Upper lobe of left lung (tissue), 4 donors: ENCODE data around the gene RASSF3.

ENCODE experiments used
- EP300 ChIP-seq, 4 donors: sonication (generic); formaldehyde crosslinking; IDR thresholded peaks; one replicate each; pipeline ENCODE4 v1.5.1; 2017; ENCODE audit warnings: antibody characterized with exemption in 4 of 4, control low read depth in 2 of 4
- TF ChIP-seq, protein P1 (sequence below), 6 experiments: fragments of 450-650 bp in 4 of 6; fragments of 200-600 bp in 2 of 6; sonication (generic) in 2 of 6; IDR thresholded peaks; one replicate each; pipeline ENCODE4 v1.5.1; 2016 to 2019; ENCODE audit warnings: antibody characterized with exemption in 6 of 6

DNA sequence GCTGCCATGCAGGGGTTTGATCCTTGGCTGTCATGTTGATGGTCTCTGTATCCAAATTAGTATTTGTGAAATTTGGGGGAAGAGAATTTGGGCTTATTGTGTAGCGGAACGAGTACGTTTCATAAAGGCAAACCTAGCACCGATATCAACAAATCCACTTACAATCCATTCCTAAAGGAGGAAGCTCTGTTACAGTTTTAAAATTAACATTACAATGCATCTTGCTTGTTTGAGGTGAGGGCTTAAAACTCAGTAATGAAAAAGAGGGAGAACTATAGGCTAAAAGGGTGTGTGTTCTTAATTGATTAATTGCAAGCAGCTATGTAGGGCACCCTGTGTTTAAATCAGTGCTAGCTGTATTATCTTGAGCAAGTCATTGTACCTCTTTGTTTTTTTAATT, 13.7 kb downstream of the RASSF3 start:
- TF ChIP-seq, protein P1, sequence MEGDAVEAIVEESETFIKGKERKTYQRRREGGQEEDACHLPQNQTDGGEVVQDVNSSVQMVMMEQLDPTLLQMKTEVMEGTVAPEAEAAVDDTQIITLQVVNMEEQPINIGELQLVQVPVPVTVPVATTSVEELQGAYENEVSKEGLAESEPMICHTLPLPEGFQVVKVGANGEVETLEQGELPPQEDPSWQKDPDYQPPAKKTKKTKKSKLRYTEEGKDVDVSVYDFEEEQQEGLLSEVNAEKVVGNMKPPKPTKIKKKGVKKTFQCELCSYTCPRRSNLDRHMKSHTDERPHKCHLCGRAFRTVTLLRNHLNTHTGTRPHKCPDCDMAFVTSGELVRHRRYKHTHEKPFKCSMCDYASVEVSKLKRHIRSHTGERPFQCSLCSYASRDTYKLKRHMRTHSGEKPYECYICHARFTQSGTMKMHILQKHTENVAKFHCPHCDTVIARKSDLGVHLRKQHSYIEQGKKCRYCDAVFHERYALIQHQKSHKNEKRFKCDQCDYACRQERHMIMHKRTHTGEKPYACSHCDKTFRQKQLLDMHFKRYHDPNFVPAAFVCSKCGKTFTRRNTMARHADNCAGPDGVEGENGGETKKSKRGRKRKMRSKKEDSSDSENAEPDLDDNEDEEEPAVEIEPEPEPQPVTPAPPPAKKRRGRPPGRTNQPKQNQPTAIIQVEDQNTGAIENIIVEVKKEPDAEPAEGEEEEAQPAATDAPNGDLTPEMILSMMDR (IDR thresholded peaks at IDR 0.05): no peak
- no peak for TF ChIP-seq EP300 (IDR thresholded peaks at IDR 0.05)
